ENCODE results near the gene MALT1.

MALT1 gene

DNA sequence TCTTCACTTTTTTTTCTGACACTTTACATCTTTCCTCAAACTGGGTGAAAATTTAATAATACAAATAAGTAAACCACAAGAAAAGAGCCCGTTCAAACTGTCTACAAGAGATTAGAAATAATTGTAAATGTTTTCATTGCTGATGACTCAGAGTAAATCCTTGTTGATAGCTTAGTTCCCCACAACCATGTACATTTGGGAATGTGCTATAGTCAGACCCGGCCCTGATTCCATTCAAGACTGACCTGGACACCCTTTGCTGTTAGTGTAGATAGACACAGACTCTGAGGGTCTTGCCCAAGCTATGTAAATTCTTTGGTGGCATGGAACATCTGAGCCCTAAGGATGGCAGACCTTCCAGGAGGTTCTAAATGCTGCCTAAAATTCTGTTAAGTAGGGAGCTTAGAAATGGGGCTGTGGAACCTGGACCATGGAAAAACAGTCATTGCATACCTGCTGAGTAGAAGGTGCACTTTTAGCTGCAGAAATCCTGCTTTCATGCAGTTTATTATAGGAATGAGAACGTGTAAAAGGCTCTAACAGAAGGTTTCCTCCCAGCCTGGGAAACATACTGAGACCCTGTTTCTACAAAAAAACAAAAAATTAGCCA lies 3.7 kb downstream of the MALT1 start:
- TF ChIP-seq, protein P1, sequence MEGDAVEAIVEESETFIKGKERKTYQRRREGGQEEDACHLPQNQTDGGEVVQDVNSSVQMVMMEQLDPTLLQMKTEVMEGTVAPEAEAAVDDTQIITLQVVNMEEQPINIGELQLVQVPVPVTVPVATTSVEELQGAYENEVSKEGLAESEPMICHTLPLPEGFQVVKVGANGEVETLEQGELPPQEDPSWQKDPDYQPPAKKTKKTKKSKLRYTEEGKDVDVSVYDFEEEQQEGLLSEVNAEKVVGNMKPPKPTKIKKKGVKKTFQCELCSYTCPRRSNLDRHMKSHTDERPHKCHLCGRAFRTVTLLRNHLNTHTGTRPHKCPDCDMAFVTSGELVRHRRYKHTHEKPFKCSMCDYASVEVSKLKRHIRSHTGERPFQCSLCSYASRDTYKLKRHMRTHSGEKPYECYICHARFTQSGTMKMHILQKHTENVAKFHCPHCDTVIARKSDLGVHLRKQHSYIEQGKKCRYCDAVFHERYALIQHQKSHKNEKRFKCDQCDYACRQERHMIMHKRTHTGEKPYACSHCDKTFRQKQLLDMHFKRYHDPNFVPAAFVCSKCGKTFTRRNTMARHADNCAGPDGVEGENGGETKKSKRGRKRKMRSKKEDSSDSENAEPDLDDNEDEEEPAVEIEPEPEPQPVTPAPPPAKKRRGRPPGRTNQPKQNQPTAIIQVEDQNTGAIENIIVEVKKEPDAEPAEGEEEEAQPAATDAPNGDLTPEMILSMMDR (conservative IDR thresholded peaks at IDR 0.05; ENCODE audit: low read depth): no peak
- DNase-seq (ENCODE audit: low spot score): no peak
- POLR2A ChIA-PET (ENCODE audit: low non-redundant PET): no interaction called here
- CTCF ChIA-PET: no interaction called here
- H3K27ac ChIP-seq: no peak overlapping the region

DNA sequence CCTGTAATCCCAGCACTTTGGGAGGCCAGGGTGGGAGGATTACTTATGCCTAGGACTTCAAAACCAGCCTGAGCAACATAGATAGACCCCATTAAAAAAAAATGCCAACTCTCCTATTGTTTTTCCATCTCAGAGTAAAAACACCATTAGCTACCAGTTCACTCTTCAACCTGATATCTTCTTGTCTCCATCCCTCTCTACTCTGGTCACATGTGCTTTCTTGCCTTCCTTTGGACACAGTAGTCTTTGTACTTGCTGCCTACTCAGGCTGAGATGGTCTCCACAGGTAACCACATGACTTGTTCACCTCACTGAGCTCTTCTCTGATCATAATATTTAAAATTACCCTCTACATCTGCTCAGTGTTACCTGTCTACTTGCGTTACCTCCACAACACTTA lies 5.0 kb downstream of the MALT1 start:
- H3K27ac ChIP-seq: no peak overlapping the region
- POLR2A ChIA-PET (ENCODE audit: low non-redundant PET): no interaction called here
- no peak for DNase-seq (ENCODE audit: low spot score)
- TF ChIP-seq, protein P1 (conservative IDR thresholded peaks at IDR 0.05; ENCODE audit: low read depth): no peak
- CTCF ChIA-PET: interaction anchor here (0.6 kb wide), 1 partner anchor 993 kb away, joined by 3 read pairs; no protein-coding TSS in a partner anchor

GRCh38 chr18:58682429-58683069 lies 11.3 kb downstream of the MALT1 start:
- ChIA-PET POLR2A (ENCODE audit: low non-redundant PET) (no interaction called here), CTCF (interaction anchor here (0.6 to 1.0 kb wide), 2 partner anchors 9 to 82 kb away, joined by 4 read pairs; no protein-coding TSS in a partner anchor)
- DNase-seq (ENCODE audit: low spot score): peak; percentile 34
- TF ChIP-seq, protein P1 (conservative IDR thresholded peaks at IDR 0.05; ENCODE audit: low read depth): no peak
- peak overlapping the region; percentile 53 for H3K27ac ChIP-seq

GRCh38 chr18:58687871-58688308 lies 16.6 kb downstream of the MALT1 start:
- ChIA-PET CTCF (no interaction called here), POLR2A (ENCODE audit: low non-redundant PET) (no interaction called here)
- no peak overlapping the region for H3K27ac ChIP-seq
- no peak for DNase-seq (ENCODE audit: low spot score)
- TF ChIP-seq, protein P1 (conservative IDR thresholded peaks at IDR 0.05; ENCODE audit: low read depth): no peak

DNA sequence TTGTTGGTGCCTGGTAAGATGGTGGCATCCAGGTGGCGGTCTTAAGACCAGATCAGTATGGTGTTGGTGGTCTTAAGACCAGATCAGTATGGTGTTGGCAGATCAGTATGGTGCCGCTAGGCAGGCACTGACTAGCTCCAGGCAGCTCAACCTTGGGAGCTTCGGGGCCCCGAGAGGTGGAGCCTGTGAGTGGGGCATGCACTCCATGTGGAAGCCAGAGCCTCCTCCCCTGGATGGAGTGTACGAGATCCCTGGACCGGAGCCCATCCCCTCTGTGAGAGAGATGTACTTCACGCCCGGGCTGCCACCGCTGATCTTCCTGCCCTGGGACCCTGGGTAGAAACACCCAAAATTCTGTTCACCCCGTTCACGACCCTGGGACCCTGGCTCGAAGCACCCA lies 19.0 kb downstream of the MALT1 start:
- CTCF ChIA-PET: no interaction called here
- TF ChIP-seq, protein P1 (conservative IDR thresholded peaks at IDR 0.05; ENCODE audit: low read depth): no peak
- POLR2A ChIA-PET (ENCODE audit: low non-redundant PET): no interaction called here

GRCh38 chr18:58691256-58691655 lies 20.0 kb downstream of the MALT1 start:
- POLR2A ChIA-PET (ENCODE audit: low non-redundant PET): no interaction called here
- H3K27ac ChIP-seq: peak overlapping the region; percentile 7
- TF ChIP-seq, protein P1 (conservative IDR thresholded peaks at IDR 0.05; ENCODE audit: low read depth): no peak
- CTCF ChIA-PET: interaction anchor here (0.6 kb wide), 1 partner anchor 9 kb away, joined by 4 read pairs; no protein-coding TSS in a partner anchor
- no peak for DNase-seq (ENCODE audit: low spot score)

More for the DNA sequence above, 19.0 kb downstream of the MALT1 start:
- no peak overlapping the region for H3K27ac ChIP-seq
- DNase-seq (ENCODE audit: low spot score): no peak
